Kidney capillary endothelial cell (primary cell): ENCODE results near the gene ATP1B1.
"Not testable (repeated sequence)": the region's sequence is repeated elsewhere in the genome, so short reads cannot be mapped to it uniquely, and the experiment has no call there.

Source experiments
- DNase-seq: peaks from one replicate; pipeline ENCODE4 v3.0.0-alpha.2; 2018; ENCODE audit warnings: low spot score

The ATP1B1 gene

GRCh38 chr1:169115891-169116585 lies 9.5 kb downstream of the ATP1B1 start:
- DNase-seq, result no peak

GRCh38 chr1:169117014-169117413 lies 10.5 kb downstream of the ATP1B1 start:
- DNase-seq, result no peak

GRCh38 chr1:169117599-169117998 lies 11.1 kb downstream of the ATP1B1 start:
- no peak for DNase-seq

GRCh38 chr1:169118227-169118626 lies 11.7 kb downstream of the ATP1B1 start:
- DNase-seq, result no peak

- no peak for DNase-seq
Measured at GRCh38 chr1:169119405-169119804, 12.9 kb downstream of the ATP1B1 start.

GRCh38 chr1:169120066-169120465 lies 13.6 kb downstream of the ATP1B1 start:
- DNase-seq, result no peak

GRCh38 chr1:169121146-169121923 lies 14.8 kb downstream of the ATP1B1 start:
- no peak for DNase-seq

GRCh38 chr1:169122976-169123375 lies 16.5 kb downstream of the ATP1B1 start:
- no peak for DNase-seq

GRCh38 chr1:169124459-169124858 lies 18.0 kb downstream of the ATP1B1 start:
- no peak for DNase-seq

- DNase-seq, result not testable (repeated sequence)
Measured at GRCh38 chr1:169125597-169125996, 19.1 kb downstream of the ATP1B1 start.

- no peak for DNase-seq
Measured at GRCh38 chr1:169126335-169126734, 19.8 kb downstream of the ATP1B1 start.

- no peak for DNase-seq
Measured at GRCh38 chr1:169127305-169127704, 20.8 kb downstream of the ATP1B1 start.

GRCh38 chr1:169128562-169128961 lies 22.1 kb downstream of the ATP1B1 start:
- DNase-seq, result no peak

GRCh38 chr1:169129109-169129784 lies 22.8 kb downstream of the ATP1B1 start:
- DNase-seq, result no peak

- DNase-seq, result no peak
Measured at GRCh38 chr1:169130683-169131082, 24.2 kb downstream of the ATP1B1 start.

GRCh38 chr1:169132512-169133227 lies 26.2 kb downstream of the ATP1B1 start:
- no peak for DNase-seq

- DNase-seq, result no peak
Measured at GRCh38 chr1:169133228-169133576, 26.7 kb downstream of the ATP1B1 start.

- no peak for DNase-seq
Measured at GRCh38 chr1:169133801-169134502, 27.5 kb downstream of the ATP1B1 start.

GRCh38 chr1:169137357-169137756 lies 30.9 kb downstream of the ATP1B1 start:
- DNase-seq, result no peak

GRCh38 chr1:169138866-169139670 lies 32.6 kb downstream of the ATP1B1 start:
- no peak for DNase-seq

- DNase-seq, result no peak
Measured at GRCh38 chr1:169141356-169141755, 34.9 kb downstream of the ATP1B1 start.
